SK-N-MC (cell line): Measurements from ENCODE around the gene FAM181A.

Source experiments
- EZH2 ChIP-seq: fragments of 200-600 bp; sonication (generic); IDR thresholded peaks from one replicate; pipeline ENCODE4 v1.6.1; 2017; ENCODE audit warnings: antibody characterized with exemption
- FOXP2 ChIP-seq: optimal IDR thresholded peaks from 2 replicates; pipeline ENCODE3; 2011; ENCODE audit warnings: mild to moderate bottlenecking, moderate library complexity; ENCODE audit not compliant: insufficient read depth; ENCODE audit errors: extremely low read length, control extremely low read depth
- POLR2AphosphoS5 ChIP-seq: IDR thresholded peaks from 2 replicates; pipeline ENCODE4 v1.6.1; 2012; ENCODE audit warnings: mild to moderate bottlenecking, low read depth, low read length, borderline replicate concordance

- TF ChIP-seq POLR2AphosphoS5 (no peak), EZH2 (no peak), FOXP2 (no peak)
Measured at GRCh38 chr14:93927800-93928145, 629 bp downstream of the FAM181A start.
